Esophagus muscularis mucosa (tissue), 3 donors: Measurements from ENCODE around the gene ORC3.

Experiments
- CTCF ChIP-seq, 3 experiments: fragments of 200-600 bp in 2 of 3; fragments of 450-650 bp in 1 of 3; sonication (generic) in 2 of 3; IDR thresholded peaks; one replicate each; pipeline ENCODE4 v1.5.1; 2017 to 2019; ENCODE audit warnings: antibody characterized with exemption in 3 of 3, mild to moderate bottlenecking in 2 of 3, moderate library complexity in 1 of 3
- POLR2AphosphoS5 ChIP-seq, 2 donors: sonication (generic); formaldehyde crosslinking; IDR thresholded peaks; one replicate each; pipeline ENCODE4 v1.6.1; 2017; ENCODE audit warnings: antibody characterized with exemption in 2 of 2

GRCh38 chr6:87561017-87561416 is 28.9 kb upstream of the ORC3 start:
- TF ChIP-seq CTCF (IDR thresholded peaks at IDR 0.05) (no peak), POLR2AphosphoS5 (IDR thresholded peaks at IDR 0.05) (no peak)
